ENCODE results near the gene GRID1.
"Not testable (repeated sequence)": the region's sequence is repeated elsewhere in the genome, so short reads cannot be mapped to it uniquely, and the experiment has no call there.

The GRID1 gene

DNA sequence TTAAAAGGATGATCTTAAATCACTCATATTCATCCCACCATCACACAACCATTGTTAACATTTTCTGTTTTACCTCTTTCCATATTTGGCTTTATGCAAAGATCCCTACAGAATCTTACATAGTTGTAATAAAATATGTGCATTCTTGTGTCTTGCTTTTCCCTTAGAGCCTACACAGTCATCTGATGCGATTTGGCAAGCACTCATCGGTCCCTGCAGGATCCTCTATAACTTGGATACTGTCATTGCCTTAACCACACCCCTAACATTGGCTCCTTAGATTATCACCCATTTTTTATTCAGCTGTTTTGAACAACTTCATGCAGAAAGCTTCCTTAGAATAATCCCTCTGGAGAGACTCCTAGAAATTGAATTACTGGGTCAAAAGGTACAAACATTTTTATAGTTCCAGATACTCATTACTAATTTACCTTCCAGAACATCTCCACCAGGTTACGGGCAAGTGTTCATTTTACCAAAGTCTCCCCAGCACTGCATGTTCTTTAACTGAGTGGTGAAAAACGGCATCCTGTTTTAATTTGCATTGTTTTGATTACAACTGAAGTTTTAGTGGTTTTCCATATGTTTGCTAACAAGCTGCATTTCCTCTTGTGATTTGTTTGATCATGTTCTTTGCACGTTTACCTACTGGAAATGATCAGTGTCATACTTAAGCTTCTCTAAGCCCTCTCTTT is 268.3 kb downstream of the GRID1 start:
- no peak for DNase-seq

DNA sequence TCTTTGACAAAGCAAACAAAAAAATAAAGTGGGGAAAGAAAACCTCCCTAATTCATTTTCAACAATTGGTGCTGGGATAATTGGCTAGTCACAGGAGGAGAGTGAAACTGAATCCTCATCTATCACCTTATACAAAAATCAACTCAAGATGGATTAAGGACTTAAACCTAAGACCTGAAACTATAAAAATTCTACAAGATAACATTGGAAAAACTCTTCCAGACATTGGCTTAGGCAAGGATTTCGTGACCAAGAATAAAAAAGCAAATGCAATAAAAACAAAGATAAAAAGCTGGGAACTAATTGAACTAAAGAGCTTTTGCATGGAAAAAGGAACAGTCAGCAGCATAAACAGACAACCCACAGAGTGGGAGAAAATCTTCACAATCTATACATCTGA is 271.5 kb downstream of the GRID1 start:
- DNase-seq: not testable (repeated sequence)

DNA sequence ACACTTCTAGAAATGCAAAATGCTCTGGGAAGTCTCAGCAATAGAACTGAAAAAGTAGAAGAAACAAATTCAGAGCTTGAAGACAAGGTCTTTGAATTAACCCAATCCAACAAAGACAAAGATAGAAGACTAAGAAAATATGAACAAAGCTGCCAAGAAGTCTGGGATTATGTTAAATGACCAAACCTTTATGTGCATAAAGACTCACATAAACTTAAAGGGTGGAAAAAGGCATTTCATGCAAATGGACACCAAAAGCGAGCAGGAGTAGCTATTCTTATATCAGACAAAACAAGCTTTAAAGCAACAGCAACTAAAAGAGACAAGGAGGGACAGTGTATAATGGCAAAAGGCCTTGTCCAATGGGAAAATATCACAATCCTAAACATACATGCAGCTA is 274.3 kb downstream of the GRID1 start:
- DNase-seq: not testable (repeated sequence)

DNA sequence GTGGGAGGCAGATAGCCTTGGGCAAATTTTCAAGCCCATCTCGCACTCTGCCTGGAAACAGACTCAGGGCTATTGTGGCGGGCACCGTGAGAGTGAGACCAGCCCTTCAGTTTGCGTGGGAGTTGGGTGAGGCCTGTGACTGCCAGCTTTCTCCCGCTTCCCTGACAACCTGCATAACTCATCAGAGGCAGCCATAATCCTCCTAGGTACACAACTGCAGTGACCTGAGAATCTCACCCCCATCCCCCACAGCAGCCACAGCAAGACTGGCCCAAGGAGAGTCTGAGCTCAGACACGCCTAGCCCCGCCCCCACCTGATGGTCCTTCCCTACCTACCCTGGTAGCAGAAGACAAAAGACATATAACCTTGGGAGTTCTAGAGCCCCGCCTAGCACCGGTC is 275.4 kb downstream of the GRID1 start:
- DNase-seq: no peak

DNA sequence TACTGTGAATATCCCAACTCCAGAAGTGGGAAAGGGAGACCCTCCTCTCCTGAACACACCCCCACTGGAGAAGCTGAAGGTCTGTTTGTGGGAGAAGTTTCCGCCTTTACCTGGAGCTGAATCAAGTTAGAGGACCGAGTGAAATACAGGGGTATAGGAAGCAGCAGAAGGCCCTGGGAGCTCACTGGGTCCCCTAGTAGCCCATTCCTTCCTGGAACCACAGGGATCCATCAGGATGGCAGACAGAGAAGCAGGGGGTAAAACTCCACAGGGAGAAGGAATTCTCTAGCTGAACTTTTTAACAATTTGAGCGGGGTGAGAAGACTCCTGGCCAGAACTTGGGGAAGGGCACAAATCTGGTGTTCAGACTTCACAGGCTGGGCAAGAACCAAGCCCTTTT is 275.8 kb downstream of the GRID1 start:
- no peak for DNase-seq

DNA sequence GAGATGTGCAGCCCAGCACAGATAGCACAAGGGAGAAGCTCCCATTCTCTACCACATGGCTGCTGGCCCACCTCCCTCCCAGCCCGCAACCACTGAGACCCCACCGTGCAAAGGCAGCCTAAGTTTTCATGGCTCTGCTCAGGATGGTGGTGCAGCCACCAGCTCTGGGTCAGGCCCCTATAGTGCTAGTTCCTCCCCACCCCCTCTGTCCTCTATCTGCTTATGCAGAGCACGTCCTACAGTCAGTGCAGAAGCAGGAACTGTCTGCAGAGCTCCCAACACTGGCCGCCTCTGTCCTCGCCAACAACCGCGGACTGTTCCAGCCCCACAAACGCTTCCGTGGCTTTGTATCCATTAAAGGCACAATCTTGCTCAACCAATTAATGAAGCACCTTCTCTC is 278.9 kb downstream of the GRID1 start:
- no peak for DNase-seq

DNA sequence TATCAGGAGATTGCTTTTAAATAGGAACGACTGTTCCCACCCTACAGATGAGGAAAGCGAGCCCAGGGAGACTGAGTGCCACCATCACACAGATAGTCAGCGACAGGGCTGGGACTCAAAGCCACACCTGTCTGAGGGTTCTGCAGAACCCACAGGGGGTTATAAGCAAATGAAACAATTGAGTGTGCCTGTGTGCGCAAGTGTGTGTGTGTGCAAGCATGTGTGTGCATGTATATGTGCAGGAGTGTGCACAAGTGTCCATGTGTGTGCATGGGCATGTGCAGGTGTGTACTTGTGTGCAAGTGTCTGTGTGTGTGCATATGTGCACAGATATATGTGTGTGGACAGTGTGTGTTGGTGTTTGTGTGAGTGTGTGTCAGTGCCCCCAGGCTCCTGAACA is 280.2 kb downstream of the GRID1 start:
- no peak for DNase-seq

DNA sequence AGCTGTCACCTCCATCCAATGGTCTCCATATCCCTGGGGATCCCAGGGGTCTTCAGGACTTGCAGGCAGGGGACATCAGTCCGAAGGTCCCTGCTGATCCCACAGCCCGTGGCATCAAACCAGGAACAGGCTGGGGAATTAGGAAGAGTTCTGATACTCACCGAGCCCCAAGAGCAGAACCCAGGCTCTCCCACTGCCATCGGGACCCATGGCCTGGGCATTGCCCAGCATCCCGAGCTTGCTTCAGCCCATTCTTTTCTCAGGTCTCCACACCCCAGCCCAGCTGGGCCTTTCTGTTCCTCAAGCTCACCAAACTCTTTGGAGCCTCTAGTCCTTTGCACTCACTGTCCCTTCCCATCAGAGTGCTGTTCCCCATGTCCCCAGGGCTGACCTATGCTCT is 280.9 kb downstream of the GRID1 start:
- DNase-seq: no peak

DNA sequence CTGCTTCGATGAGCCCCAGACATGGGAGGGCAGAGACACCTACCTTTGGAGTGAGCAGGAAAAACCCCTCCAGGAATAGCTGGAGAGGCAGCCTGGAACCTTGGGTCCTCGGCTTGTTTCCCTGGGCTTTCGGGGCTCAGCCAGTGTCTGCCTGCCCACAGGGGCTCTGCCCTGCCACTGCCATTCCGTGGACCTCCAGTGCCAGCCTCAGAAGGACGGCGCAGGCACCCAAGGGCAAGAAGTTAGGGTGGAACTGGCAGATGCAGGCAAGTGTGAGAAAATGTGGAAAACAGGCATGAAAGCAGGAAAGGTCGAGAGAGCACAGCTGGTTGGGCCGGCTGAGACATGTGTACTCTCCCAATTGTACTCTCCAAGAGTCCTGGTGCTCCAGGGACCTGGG is 281.5 kb downstream of the GRID1 start:
- no peak for DNase-seq

DNA sequence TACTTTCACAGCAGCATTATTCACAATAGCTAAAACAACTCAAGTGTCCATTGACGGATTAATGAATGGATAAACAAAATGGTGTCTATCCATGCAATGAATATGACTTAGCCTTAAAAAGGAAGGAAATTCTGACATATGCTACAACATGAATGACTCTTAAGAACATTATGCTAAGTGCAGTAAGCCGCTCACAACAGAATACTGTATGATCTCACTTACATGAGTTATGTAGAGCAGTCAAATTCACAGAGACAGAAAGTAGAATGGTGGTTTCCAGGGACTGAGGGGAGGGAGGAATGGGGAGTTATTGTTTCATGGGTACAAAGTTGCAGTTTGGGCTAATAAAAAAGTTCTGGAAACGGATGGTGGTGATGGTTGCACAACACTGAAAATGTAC is 282.0 kb downstream of the GRID1 start:
- DNase-seq: no peak

DNA sequence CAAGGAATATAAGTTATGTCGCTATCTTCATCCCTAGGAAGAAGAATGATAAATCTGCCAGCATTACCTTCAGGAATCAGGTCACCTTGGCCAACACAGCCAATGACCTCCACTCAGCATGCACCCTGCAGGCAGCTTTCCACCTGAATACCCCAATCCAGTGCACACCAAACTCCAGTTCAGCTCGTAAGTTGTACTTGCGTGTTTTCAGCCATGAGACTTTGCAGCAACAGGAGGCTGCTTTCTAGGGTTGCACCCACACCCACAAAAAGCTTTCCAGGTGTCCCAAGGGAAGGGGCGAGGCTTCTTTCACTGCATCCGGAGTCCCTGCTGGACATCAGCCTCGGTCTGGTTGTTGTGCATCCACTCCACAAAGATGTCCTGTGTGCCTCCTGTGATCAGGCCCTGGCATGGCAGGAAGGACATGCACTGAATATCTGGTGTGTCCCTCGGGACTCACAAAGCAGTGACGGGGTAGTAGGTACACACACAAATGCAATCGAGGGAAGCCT is 282.9 kb downstream of the GRID1 start:
- DNase-seq: no peak

DNA sequence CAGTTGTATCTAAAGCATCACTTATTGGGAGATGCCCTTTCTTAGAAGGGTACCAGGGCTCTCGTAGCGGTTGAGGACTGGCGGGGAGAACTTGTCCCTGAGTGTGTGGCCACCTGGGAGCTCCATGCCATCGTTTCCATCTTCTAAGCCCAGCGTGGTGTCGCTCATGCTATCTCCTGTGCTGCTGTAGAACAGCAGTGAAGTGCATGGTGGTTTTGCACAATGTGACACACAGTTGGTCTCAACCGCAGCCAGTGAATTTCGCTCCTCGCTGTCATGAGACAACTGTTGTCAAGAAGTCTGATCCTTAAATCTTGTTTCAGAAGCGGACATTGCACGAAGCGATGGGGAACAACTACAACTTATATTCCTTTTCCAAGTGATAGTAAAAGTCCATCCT is 283.4 kb downstream of the GRID1 start:
- DNase-seq: no peak

DNA sequence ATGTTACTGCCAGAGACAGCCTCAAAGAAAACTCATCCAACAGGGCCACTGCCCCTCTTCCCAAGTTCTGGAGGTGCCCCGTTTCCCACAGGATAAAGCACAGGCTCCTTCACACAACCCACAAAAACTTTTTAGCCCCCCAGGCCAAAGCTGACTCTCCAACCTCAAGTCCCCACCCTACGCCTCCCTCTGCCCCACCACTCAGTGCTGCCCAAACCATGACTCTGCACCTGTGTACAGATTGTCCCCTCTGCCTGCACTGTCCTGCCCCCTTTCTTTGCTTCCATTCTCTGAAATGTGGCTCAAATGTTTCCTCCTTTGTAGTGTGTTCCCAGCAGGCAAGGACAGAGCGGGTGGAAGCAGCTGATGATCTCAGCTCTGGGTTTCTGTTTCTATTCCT is 284.0 kb downstream of the GRID1 start:
- no peak for DNase-seq

DNA sequence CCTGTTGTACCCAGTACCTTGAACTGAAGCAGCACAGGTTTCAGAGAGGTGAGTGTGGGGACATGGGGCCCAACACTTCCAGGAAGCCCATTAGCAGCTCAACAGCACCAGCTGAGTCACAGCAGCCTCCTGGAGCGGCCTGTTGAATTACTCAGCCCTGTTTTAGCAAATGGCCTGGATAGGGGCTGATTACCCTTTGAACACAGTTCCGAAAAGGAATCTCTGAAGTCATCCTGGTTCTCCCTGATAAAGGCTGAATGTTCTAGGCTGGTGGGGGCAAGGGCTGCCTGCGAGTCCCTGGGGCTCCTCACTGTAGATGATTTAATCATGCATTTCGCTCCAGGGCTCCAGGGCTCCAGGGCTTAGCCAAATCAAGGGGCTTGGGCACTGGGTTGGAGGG is 287.5 kb downstream of the GRID1 start:
- DNase-seq: no peak

DNA sequence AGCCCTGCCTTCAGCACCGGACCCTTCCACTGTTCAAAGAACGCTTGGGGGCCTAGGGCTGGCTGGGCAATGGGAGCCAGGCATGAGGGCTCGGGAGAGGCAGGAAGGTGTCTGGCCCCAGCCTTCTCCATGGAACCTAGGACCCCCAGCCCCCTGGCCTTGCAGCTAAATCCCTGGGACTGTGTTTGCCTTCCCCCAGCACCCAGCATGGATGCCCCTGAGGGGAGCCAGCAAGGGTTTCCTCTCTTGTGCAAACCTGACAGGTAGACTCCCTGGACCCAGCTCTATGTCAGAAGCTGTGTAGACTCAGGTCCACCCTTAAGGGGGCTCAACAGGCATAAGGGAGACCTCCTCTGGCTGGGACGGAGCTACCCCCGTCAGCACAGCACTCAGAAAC is 288.0 kb downstream of the GRID1 start:
- no peak for DNase-seq

DNA sequence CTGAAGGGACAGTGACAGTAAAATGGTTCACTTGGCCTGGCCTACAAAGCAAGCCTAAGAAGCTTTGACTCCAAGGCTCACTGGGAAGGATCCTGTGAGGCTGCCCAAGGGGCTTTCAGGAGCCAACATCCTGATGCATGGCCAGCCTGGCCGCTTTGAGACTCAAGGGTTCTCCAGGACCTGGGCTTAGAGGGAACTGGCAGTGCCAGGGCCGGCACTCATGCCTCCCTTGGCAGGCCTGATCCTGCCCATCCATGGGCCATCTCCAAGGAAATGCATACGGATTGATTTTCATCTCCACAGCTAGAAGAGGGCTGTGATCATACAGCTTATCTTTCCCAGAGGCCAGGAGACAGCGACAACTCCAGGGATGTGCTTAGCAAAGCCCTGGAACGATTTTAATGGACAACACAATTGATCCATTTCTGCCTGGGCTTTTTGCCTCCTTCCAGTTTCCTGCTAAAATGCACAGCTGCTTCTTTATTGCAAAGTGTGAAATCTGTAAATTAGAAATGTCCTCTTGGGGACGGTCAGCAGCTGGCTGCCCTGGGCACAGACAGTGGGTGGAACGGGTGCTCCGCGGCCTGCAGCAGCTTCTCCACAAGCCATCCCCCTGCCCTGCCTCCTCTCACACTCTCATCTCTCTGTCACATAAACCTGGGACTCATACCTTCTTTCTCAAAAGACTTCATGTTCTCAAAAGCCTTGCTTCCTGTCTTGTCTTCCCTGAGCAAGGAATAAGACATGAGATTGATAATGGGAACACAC is 288.5 kb downstream of the GRID1 start:
- no peak for DNase-seq

DNA sequence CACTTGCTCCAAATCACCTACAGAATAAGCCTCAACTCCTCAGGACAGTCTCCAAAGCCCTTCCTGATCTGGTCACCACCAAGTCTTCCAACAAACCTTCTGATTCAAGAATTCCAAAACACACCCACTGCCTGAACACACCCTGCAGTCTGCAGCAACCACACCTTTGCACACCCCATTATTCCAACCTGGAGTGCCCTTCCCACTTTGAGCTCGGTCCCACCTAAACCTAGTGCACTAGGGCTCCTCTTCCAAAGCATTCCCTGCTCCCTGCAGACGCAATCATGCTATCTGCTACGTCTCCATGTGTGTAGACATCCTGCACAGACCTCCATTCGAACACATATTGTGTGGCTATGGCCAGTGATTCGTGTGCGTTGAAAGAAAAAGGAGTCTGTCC is 289.3 kb downstream of the GRID1 start:
- DNase-seq: no peak

DNA sequence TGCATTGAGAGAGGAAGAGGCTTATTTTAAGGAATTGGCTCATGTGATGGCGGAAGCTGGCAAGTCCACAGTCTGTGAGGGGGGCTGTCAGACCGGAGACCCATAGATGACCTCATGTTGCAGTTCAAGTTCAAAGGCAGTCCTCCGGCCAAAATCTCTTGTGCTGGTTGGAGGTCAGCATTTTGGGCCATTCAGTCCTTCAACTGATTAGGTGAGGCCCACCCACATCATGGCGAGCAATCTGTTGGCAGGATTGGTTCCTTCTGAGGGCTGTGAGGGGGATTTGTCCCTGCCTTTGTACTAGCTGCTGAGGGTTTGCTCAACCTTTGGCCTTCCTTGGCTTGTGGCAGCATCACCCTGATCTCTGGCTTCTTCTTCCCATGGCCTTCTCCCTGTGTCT is 290.1 kb downstream of the GRID1 start:
- not testable (repeated sequence) for DNase-seq

DNA sequence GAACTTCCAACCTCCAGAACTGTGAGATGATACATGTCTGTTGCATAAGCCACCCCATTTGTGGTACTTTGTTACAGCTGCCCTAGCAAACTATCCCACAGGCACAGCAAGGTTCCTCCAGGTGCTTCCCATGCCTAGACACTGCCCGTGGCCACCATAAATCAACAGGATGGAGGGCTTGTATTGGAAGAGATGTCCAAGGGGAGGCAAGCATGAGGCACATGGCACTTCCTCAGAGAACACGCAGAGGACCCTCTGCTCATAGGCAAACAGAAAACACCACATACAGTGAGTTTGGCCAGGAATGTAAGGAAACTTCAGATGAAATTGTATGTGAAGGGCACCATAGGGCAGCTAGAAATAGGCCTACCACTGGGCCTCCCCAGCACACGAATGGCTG is 291.1 kb downstream of the GRID1 start:
- no peak for DNase-seq

DNA sequence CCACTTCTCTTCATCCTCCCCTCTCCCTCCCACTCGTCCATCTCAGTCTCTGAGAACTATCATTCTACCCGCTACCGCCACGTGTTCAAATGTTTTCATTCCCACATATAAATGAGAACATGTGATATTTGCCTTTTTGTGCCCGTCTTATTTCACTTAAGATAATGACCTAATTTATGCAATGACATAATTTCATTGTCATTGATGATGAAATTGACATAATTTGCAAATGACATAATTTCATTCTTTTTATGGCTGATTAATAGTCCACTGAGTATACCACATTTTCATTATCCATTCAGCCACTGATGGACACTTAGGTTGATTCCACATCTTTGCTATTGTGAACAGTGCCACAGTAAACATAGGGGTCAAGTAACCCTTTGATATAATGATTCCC is 292.3 kb downstream of the GRID1 start:
- no peak for DNase-seq

DNA sequence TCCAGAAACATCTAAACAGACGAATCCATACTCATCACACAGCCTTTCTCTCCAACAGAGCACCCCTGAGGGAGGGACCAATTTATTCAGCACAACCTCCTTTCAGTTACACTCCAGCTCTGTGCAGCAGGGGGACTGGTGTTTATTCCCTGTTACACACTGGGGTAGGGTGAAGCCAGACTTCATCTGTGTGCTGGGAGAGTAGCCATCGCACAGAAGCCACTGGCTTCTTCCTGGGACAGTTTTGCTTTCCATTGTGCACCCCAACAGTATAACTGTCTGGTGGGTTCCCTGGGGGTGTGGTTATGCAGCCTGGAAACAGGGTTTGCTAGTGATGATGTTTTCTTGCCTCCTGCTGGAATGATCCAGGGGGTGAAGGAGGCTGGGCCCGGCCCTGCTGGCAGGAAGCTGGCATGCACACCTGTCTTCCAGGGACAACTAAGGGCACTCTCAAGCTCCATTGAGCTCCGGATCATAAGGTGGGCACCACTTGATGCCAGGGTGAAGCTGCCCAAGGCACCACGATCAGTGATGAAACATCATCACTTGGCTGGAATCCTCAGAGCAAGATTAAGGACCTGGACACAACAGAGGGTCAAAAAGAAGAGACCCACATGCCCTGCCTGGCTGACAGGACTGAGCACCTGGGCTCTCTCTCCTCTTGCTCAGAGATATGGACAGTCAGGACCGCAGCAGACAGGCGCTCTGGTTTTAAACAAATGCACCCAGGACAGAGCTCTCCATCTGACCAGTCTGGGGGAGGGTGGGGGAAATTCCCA is 293.2 kb downstream of the GRID1 start:
- no peak for DNase-seq

DNA sequence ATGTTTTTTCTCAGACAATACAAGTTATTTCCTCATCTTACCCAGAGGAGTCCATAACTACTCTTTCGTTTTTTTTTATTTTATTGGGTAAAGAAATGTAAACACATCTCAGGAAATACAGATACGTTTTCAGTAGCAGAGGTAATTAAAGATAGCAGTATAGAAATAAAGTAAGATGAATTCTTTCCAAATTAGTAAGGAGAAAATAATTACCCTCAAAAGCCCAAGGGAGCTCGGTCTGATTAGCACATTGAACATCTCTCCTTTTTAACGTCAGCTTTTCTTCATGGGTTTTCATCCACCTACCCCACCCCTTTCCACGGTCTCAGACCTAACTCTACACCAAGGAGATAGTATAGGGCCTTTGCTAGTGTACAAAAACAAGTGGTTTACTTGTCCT is 294.2 kb downstream of the GRID1 start:
- DNase-seq: no peak

DNA sequence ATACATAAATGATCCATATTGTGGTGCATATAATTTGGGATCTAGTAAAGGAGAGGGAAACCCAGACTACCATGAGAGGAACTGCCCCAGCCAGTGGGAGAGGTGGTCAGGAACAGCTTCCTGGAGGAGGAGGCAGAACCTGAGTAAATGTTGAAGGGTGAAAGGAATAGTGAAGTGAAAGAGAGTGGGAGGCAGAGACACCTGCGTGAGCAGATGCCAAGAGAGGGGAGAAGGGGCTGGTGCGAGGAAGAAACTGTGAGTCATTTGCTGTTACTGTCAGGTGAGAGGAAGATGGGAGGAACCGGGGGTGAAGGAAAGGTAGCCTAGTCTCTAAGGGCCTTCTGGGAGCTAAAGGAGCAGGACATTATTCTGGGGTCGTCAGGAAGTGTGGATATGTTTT is 294.8 kb downstream of the GRID1 start:
- no peak for DNase-seq

DNA sequence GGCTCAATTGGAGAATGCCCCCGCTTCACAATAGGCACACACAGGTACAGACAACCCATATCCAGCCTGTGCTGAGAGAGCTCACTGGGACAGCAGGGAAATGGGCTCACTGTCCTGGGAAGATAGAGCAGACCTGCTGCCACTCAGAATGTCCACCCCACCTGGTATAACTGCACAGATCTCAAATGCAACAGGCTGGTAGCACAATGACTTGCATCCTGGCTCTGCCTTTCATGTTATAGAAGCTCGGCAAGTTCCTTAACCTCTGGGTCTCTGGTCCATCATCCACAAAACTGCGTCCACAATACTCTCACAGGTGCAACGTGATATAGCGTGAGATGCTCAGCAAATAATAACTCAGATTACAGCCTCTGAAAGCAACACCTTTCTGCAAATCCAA is 295.4 kb downstream of the GRID1 start:
- DNase-seq: no peak

Measured in activated CD4-positive, alpha-beta T cell treated with anti-CD3 and anti-CD28 coated beads for 4 hours (primary cell).